K562 (cell line): Measurements from ENCODE around the gene KRTAP5-6. TPM values are rescaled to one million over a fixed set of nuclear protein-coding genes. Genes with fewer than 3 reads are reported as not detected.

Experiments used
- ATAC-seq: fragments of 200-7000 bp; cut with Tn5 transposase; 3 replicates; pipeline ENCODE4 v1.9.1; 2020; ENCODE audit warnings: moderate library complexity
- BruUV-seq: library from RNA; stranded (reverse); fragments of 400-500 nt; replicated peaks from 2 replicates; lab custom pipeline; 2021; lab: Mats Ljungman, UMichigan
- CTCF ChIA-PET: fragments of 300-600 bp; formaldehyde crosslinking; extraction: SDS; loops from one replicate; lab custom pipeline; 2021; ENCODE audit warnings: low intra/inter-chr PET ratio; lab: Yijun Ruan, JAX
- POLR2A ChIA-PET: fragments of 300-600, 350-650 bp; sonication (Branson Sonifier 250); formaldehyde crosslinking; extraction: SDS; loops from one replicate; lab custom pipeline; 2021; ENCODE audit warnings: antibody characterized with exemption, inconsistent platforms; lab: Yijun Ruan, JAX
- DNase-seq, 4 experiments: peaks; one replicate each; pipeline versions ENCODE4 v3.0.0 to v3.0.0-alpha.2; 2011 to 2018; ENCODE audit warnings: low spot score in 3 of 4, mixed read lengths in 3 of 4; ENCODE audit errors: extremely low read depth in 1 of 4
- FAIRE-seq: peaks from 2 replicates; lab custom pipeline; 2011; peaks lifted over from hg19 to GRCh38; lab: Jason Lieb, UNC
- H2AFZ ChIP-seq: 2 replicates; pipeline ENCODE4 v1.6.0; 2011; ENCODE audit warnings: low read depth, low read length, control low read depth, inconsistent platforms
- H3K27ac ChIP-seq: fragments of 200-600 bp; 3 replicates; pipeline ENCODE4 v1.8.0; 2011; ENCODE audit warnings: low read depth, mild to moderate bottlenecking, control low read depth, inconsistent platforms, low read length, moderate library complexity, mixed read lengths; ENCODE audit errors: extremely low read depth
- H3K27me3 ChIP-seq, 2 experiments: fragments of 300-600 bp in 1 of 2; 2 replicates in 1 of 2; 3 replicates in 1 of 2; pipeline versions ENCODE4 v1.6.0 to v1.8.0; 2011; ENCODE audit warnings: inconsistent platforms in 2 of 2, low read length in 2 of 2, mild to moderate bottlenecking in 1 of 2, mixed read lengths in 1 of 2, moderate library complexity in 1 of 2; ENCODE audit not compliant: control insufficient read depth in 2 of 2, insufficient read depth in 2 of 2
- H3K36me3 ChIP-seq: fragments of 300-600 bp; 3 replicates; pipeline ENCODE4 v1.8.0; 2011; ENCODE audit warnings: mild to moderate bottlenecking, low read length, inconsistent platforms; ENCODE audit not compliant: control insufficient read depth, insufficient read depth
- H3K4me1 ChIP-seq, 2 experiments: fragments of 200-600 bp in 1 of 2; replicated peaks in 1 of 2; 2 replicates in 1 of 2; 3 replicates in 1 of 2; pipeline versions ENCODE4 v1.5.1 to v1.8.0; 2011; ENCODE audit warnings: inconsistent platforms in 2 of 2, low read length in 2 of 2, mild to moderate bottlenecking in 1 of 2, mixed read lengths in 1 of 2, moderate library complexity in 1 of 2; ENCODE audit not compliant: control insufficient read depth in 2 of 2, insufficient read depth in 2 of 2
- H3K4me2 ChIP-seq: 2 replicates; pipeline ENCODE4 v1.6.1; 2011; ENCODE audit warnings: low read length, control low read depth, inconsistent platforms, mixed read lengths; ENCODE audit not compliant: insufficient read depth
- H3K4me3 ChIP-seq: fragments of 200-600 bp; sonication (generic), shearing (Covaris generic); 2 replicates; pipeline ENCODE4 v1.5.1; 2016; ENCODE audit warnings: control low read depth, inconsistent platforms
- H3K79me2 ChIP-seq: fragments of 200-600 bp; 3 replicates; pipeline ENCODE4 v1.8.0; 2011; ENCODE audit warnings: low read length, inconsistent platforms; ENCODE audit not compliant: control insufficient read depth, insufficient read depth
- H3K9ac ChIP-seq, 2 experiments: 2 replicates each; pipeline versions ENCODE4 v1.6.0 to v1.6.1; 2011; ENCODE audit warnings: low read depth in 2 of 2, low read length in 2 of 2, control low read depth in 1 of 2, inconsistent platforms in 1 of 2, mild to moderate bottlenecking in 1 of 2, mixed read lengths in 1 of 2; ENCODE audit not compliant: insufficient read depth in 1 of 2
- H3K9me1 ChIP-seq: one replicate; pipeline ENCODE4 v1.6.0; 2011; ENCODE audit warnings: inconsistent platforms, mild to moderate bottlenecking, low read length, moderate library complexity; ENCODE audit not compliant: control insufficient read depth, insufficient read depth
- H3K9me3 ChIP-seq: replicated peaks from 2 replicates; pipeline ENCODE4 v1.5.1; 2011; ENCODE audit warnings: low read depth, low read length, inconsistent platforms; ENCODE audit not compliant: control insufficient read depth, insufficient read depth
- H4K20me1 ChIP-seq: replicated peaks from 2 replicates; pipeline ENCODE4 v1.6.1; 2011; ENCODE audit warnings: low read length, inconsistent platforms, mixed read lengths; ENCODE audit not compliant: control insufficient read depth, insufficient read depth
- CBX1 ChIP-seq: sonication (generic); IDR thresholded peaks from 2 replicates; pipeline ENCODE4 v1.6.1; 2016; ENCODE audit warnings: antibody characterized with exemption, low read depth, mild to moderate bottlenecking
- CBX3 ChIP-seq, 2 experiments: IDR thresholded peaks; 1 replicate in 1 of 2; 2 replicates in 1 of 2; pipeline ENCODE4 v1.6.1; 2012; ENCODE audit warnings: inconsistent platforms in 2 of 2, low read length in 2 of 2, borderline replicate concordance in 1 of 2, control low read depth in 1 of 2
- GTF2F1 ChIP-seq: IDR thresholded peaks from 2 replicates; pipeline ENCODE4 v1.6.1; 2011; ENCODE audit warnings: low read depth, low read length, improper control_type of control experiment
- RBM25 ChIP-seq: fragments of 200-400 bp; formaldehyde crosslinking; IDR thresholded peaks from 2 replicates; pipeline ENCODE4 v1.6.1; 2018; ENCODE audit warnings: low read length, low read depth, moderate library complexity; ENCODE audit not compliant: severe bottlenecking
- SAP30 ChIP-seq: fragments of 200-600 bp; sonication (generic); IDR thresholded peaks from 2 replicates; pipeline ENCODE4 v1.6.1; 2012; ENCODE audit warnings: borderline replicate concordance, low read depth, mild to moderate bottlenecking, moderate library complexity, low read length, control low read depth, inconsistent platforms; ENCODE audit not compliant: insufficient read depth, poor library complexity, severe bottlenecking
- SIRT6 ChIP-seq: IDR thresholded peaks from one replicate; pipeline ENCODE4 v1.6.1; 2012; ENCODE audit warnings: low read depth, mild to moderate bottlenecking, control low read depth, inconsistent platforms, low read length, moderate library complexity
- TAF1 ChIP-seq: IDR thresholded peaks from 2 replicates; pipeline ENCODE4 v1.6.1; 2011; ENCODE audit warnings: mild to moderate bottlenecking, low read length, moderate library complexity; ENCODE audit not compliant: insufficient read depth, control insufficient read depth, severe bottlenecking; ENCODE audit errors: extremely low read depth
- ZNF23 ChIP-seq: fragments of 250-450 bp; sonication (Bioruptor Pico); IDR thresholded peaks from 2 replicates; pipeline ENCODE4 v1.4.0; 2020; ENCODE audit warnings: mild to moderate bottlenecking
- ZNF551 ChIP-seq: fragments of 250-450 bp; sonication (Bioruptor Pico); IDR thresholded peaks from 2 replicates; pipeline ENCODE4 v1.5.0; 2021; ENCODE audit warnings: mild to moderate bottlenecking, moderate library complexity
- WGBS: fragments of 100-300 bp; shearing (Covaris generic); methylation state at CpG from one replicate; pipeline ENCODE4 v1.1.6; 2016; ENCODE audit warnings: low coverage, mixed read lengths; ENCODE audit not compliant: insufficient coverage; ENCODE audit errors: missing lambda C conversion rate; 5-methylcytosine and 5-hydroxymethylcytosine counted together
- in situ Hi-C: fragments of 300-500 bp; cut with MboI; formaldehyde crosslinking; loops from 4 replicates; pipeline ENCODE4 v1.15.0; 2018; ENCODE audit warnings: inconsistent platforms, mixed read lengths
- intact Hi-C: fragments of 100-400 bp; cut with micrococcal nuclease; formaldehyde crosslinking; loops from 2 replicates; pipeline ENCODE4 v1.14.2; 2022
- polyA plus RNA-seq, 8 experiments: library from polyadenylated mRNA; depleted of rRNA in 4 of 8; stranded (reverse) in 5 of 8; unstranded in 3 of 8; fragments of >200 nt; fragmentation: Nextera tagmentation in 2 of 8; fragmentation: Illumina TruSeq in 1 of 8; extraction: Ambion mirVana in 2 of 8; extraction: Trizol in 1 of 8; gene quantifications; 2 replicates each; pipeline versions ENCODE4 v1.2.1 to v1.2.3, GENCODE V29; 2011 to 2014; ENCODE audit warnings: inconsistent platforms in 1 of 8, missing spikeins in 1 of 8
- total RNA-seq, 7 experiments: library from RNA; depleted of rRNA in 6 of 7; stranded (reverse); fragments of >200 nt in 6 of 7; fragmentation: Illumina TruSeq in 2 of 7; extraction: Trizol in 2 of 7; gene quantifications; 2 replicates each; pipeline versions ENCODE4 v1.2.1 to v1.2.3, GENCODE V29; 2011 to 2021; ENCODE audit warnings: low replicate concordance in 1 of 7
- TF ChIP-seq, protein P1 (sequence below): fragments of 250-450 bp; sonication (Bioruptor Pico); IDR thresholded peaks from 2 replicates; pipeline ENCODE4 v1.5.0; 2021
- TF ChIP-seq, protein P2 (sequence below): fragments of 200-800 bp; sonication (Bioruptor generic); IDR thresholded peaks from 2 replicates; pipeline ENCODE4 v1.6.1; 2017; ENCODE audit warnings: missing genetic modification characterization, missing compliant biosample characterization
- TF ChIP-seq, protein P3 (sequence below), 2 experiments: fragments of 150-350 bp in 1 of 2; IDR thresholded peaks; 2 replicates each; pipeline ENCODE4 v1.6.1; 2012 to 2016; ENCODE audit warnings: low read depth in 2 of 2, low read length in 2 of 2, mild to moderate bottlenecking in 1 of 2, moderate library complexity in 1 of 2

The KRTAP5-6 gene
- total and polyA plus RNA-seq, 9 of the 15 experiments (the other 6 are each of a cell fraction or from before 2014, with no cell fraction given) = not detected

DNA sequence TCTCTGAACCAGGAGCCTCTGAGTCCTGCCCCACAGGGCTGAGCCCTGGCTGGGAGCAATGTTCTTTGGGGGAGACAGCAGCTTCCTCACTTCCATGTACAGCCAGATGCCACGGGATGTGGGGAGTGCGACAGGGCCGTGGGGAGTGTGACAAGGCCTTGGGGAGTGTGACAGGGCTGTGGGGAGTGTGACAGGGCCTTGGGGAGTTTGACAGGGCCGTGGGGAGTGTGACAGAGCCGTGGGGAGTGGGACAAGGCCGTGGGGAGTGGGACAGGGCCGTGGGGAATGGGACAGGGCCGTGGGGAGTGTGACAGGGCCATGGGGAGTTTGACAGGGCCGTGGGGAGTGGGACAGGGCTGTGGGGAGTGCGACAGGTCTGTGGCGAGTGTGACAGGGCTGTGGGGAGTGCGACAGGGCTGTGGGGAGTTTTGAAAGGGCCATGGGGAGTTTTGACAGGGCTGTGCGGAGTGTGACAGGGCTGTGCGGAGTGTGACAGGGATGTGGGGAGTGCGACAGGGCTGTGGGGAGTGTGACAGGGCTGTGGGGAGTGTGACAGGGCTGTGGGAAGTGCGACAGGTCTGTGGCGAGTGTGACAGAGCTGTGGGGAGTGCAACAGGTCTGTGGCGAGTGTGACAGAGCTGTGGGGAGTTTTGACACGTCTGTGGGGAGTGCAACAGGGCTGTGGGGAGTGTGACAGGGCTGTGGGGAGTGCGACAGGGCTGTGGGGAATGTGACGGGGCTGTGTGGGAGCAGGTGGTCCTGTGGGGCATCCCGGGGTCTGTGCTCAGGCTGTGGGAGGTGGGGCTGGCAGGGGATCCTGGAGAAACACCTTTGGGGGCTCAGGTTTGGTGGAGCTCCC is 6.6 kb upstream of the KRTAP5-6 start:
- TF ChIP-seq SIRT6 (no peak), CBX3 (IDR thresholded peaks at IDR 0.05; ENCODE audit: borderline replicate concordance in 1 of 2, low read length in 2 of 2) (no peak), ZNF23 (no peak), GTF2F1 (no peak), CBX1 (no peak), SAP30 (no peak), RBM25 (no peak), TAF1 (no peak), ZNF551 (CRISPR knock-in tag) (no peak)
- TF ChIP-seq, protein P1, sequence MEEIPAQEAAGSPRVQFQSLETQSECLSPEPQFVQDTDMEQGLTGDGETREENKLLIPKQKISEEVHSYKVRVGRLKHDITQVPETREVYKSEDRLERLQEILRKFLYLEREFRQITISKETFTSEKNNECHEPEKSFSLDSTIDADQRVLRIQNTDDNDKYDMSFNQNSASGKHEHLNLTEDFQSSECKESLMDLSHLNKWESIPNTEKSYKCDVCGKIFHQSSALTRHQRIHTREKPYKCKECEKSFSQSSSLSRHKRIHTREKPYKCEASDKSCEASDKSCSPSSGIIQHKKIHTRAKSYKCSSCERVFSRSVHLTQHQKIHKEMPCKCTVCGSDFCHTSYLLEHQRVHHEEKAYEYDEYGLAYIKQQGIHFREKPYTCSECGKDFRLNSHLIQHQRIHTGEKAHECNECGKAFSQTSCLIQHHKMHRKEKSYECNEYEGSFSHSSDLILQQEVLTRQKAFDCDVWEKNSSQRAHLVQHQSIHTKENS (CRISPR knock-in tag) = no peak
- TF ChIP-seq, protein P2, sequence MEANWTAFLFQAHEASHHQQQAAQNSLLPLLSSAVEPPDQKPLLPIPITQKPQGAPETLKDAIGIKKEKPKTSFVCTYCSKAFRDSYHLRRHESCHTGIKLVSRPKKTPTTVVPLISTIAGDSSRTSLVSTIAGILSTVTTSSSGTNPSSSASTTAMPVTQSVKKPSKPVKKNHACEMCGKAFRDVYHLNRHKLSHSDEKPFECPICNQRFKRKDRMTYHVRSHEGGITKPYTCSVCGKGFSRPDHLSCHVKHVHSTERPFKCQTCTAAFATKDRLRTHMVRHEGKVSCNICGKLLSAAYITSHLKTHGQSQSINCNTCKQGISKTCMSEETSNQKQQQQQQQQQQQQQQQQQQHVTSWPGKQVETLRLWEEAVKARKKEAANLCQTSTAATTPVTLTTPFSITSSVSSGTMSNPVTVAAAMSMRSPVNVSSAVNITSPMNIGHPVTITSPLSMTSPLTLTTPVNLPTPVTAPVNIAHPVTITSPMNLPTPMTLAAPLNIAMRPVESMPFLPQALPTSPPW (CRISPR knock-in tag) = no peak
- TF ChIP-seq, protein P3, sequence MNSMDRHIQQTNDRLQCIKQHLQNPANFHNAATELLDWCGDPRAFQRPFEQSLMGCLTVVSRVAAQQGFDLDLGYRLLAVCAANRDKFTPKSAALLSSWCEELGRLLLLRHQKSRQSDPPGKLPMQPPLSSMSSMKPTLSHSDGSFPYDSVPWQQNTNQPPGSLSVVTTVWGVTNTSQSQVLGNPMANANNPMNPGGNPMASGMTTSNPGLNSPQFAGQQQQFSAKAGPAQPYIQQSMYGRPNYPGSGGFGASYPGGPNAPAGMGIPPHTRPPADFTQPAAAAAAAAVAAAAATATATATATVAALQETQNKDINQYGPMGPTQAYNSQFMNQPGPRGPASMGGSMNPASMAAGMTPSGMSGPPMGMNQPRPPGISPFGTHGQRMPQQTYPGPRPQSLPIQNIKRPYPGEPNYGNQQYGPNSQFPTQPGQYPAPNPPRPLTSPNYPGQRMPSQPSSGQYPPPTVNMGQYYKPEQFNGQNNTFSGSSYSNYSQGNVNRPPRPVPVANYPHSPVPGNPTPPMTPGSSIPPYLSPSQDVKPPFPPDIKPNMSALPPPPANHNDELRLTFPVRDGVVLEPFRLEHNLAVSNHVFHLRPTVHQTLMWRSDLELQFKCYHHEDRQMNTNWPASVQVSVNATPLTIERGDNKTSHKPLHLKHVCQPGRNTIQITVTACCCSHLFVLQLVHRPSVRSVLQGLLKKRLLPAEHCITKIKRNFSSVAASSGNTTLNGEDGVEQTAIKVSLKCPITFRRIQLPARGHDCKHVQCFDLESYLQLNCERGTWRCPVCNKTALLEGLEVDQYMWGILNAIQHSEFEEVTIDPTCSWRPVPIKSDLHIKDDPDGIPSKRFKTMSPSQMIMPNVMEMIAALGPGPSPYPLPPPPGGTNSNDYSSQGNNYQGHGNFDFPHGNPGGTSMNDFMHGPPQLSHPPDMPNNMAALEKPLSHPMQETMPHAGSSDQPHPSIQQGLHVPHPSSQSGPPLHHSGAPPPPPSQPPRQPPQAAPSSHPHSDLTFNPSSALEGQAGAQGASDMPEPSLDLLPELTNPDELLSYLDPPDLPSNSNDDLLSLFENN (IDR thresholded peaks at IDR 0.05; ENCODE audit: low read depth in 2 of 2, low read length in 2 of 2) = no peak
- peaks cover 0 to 16% of the 10 kb centered on the region in 2 experiments; a peak in 2 of 5 replicates for H3K4me1 ChIP-seq
- H3K27me3 ChIP-seq = peaks cover 7 to 55% of the 10 kb centered on the region in 2 experiments; a peak in 3 of 5 replicates
- no peaks in the 10 kb centered on the region for H3K36me3 ChIP-seq
- POLR2A ChIA-PET = interaction anchor here (0.5 to 1.0 kb wide), 2 partner anchors 11 to 206 kb away, joined by 3 to 4 read pairs; no protein-coding TSS in a partner anchor
- no peak overlapping the region for H3K4me2 ChIP-seq
- H3K27ac ChIP-seq = no peak overlapping the region
- no peaks in the 10 kb centered on the region for H3K9me3 ChIP-seq
- no peak for ATAC-seq
- H3K4me3 ChIP-seq = no peak overlapping the region
- FAIRE-seq = no peak
- H3K9ac ChIP-seq = no peak overlapping the region; a peak in 1 of 4 replicates
- CTCF ChIA-PET = no interaction called here
- H3K9me1 ChIP-seq = no peaks in the 10 kb centered on the region
- BruUV-seq = no TSS peak
- WGBS = 0% methylated on average over 15 of the region's 22 CpGs
- H2AFZ ChIP-seq = no peak overlapping the region
- peaks cover 5% of the 10 kb centered on the region; the same call in 1 of the 2 replicates for H4K20me1 ChIP-seq
- in situ Hi-C loops (loop anchor here (5.0 to 25.0 kb wide), 3 partner anchors 33 to 464 kb away; no protein-coding TSS in a partner anchor), intact Hi-C loops (loop anchor here (5.0 kb wide), 2 partner anchors 38 to 187 kb away; no protein-coding TSS in a partner anchor)
- no peaks in the 10 kb centered on the region for H3K79me2 ChIP-seq
- DNase-seq = no peak
